Kidney (tissue), 14 donors: ENCODE results near the gene NR5A1. TPM values are rescaled to one million over a fixed set of nuclear protein-coding genes. Genes with fewer than 3 reads are reported as not detected.
A peak's percentile ranks its signal among the peaks of the same experiment; 100 is the strongest.

Source experiments
- DNase-seq, 5 donors: peaks; one replicate each; pipeline ENCODE4 v3.0.0-alpha.2; 2013 to 2020
- FAIRE-seq: peaks from 2 replicates; lab custom pipeline; 2012; peaks lifted over from hg19 to GRCh38; lab: Jason Lieb, UNC
- H3K27ac ChIP-seq, 2 donors: one replicate each; pipeline ENCODE4 v1.7.0; 2013; ENCODE audit warnings: low read depth in 2 of 2, low read length in 2 of 2, inconsistent platforms in 1 of 2
- H3K27me3 ChIP-seq: one replicate; pipeline ENCODE4 v1.7.1; 2013; ENCODE audit warnings: low read length, inconsistent platforms; ENCODE audit not compliant: control insufficient read depth, insufficient read depth
- H3K36me3 ChIP-seq, 3 donors: one replicate each; pipeline versions ENCODE4 v1.7.0 to v1.7.1; 2013; ENCODE audit warnings: low read length in 3 of 3, control low read depth in 1 of 3, inconsistent platforms in 1 of 3; ENCODE audit not compliant: insufficient read depth in 3 of 3, control insufficient read depth in 2 of 3
- H3K4me1 ChIP-seq, 3 donors: one replicate each; pipeline versions ENCODE4 v1.7.0 to v1.7.1; 2013; ENCODE audit warnings: low read length in 3 of 3, inconsistent platforms in 1 of 3, low read depth in 1 of 3; ENCODE audit not compliant: control insufficient read depth in 2 of 3, insufficient read depth in 2 of 3
- H3K4me3 ChIP-seq, 3 donors: one replicate each; pipeline versions ENCODE4 v1.7.0 to v1.8.1; 2013; ENCODE audit warnings: low read length in 3 of 3, control low read depth in 1 of 3, inconsistent platforms in 1 of 3
- H3K9ac ChIP-seq, 3 donors: one replicate each; pipeline versions ENCODE4 v1.7.0 to v1.7.1; 2013; ENCODE audit warnings: low read length in 3 of 3, control low read depth in 1 of 3, inconsistent platforms in 1 of 3
- H3K9me3 ChIP-seq, 3 donors: one replicate each; pipeline versions ENCODE4 v1.7.0 to v1.7.1; 2013; ENCODE audit warnings: low read length in 3 of 3, control low read depth in 1 of 3, inconsistent platforms in 1 of 3; ENCODE audit not compliant: control insufficient read depth in 2 of 3, insufficient read depth in 1 of 3
- intact Hi-C: fragments of 100-400 bp; cut with DNase I; formaldehyde crosslinking; loops from one replicate; pipeline ENCODE4 v1.11.1; 2022
- polyA plus RNA-seq: library from polyadenylated mRNA; stranded (reverse); fragments of 350-450 nt; fragmentation: Illumina TruSeq; extraction: RNeasy Lipid Tissue Mini Kit (QIAGEN cat#74804); gene quantifications from one replicate; pipeline ENCODE4 v1.2.3, GENCODE V29; 2014; ENCODE audit warnings: low read depth, low replicate concordance; ENCODE audit not compliant: insufficient read depth
- total RNA-seq: library from RNA; stranded (reverse); fragmentation: NEBNext Ultra II Directional; extraction: Animal tissue kit (Norgen Biotek cat#: 25700); gene quantifications from one replicate; pipeline ENCODE4 v1.2.1, GENCODE V29; 2021
- TF ChIP-seq, protein P1 (sequence below): IDR thresholded peaks from 3 replicates; pipeline ENCODE4 v1.5.1; 2012; ENCODE audit warnings: mild to moderate bottlenecking, moderate library complexity, borderline replicate concordance; ENCODE audit not compliant: insufficient read depth; ENCODE audit errors: extremely low read depth
- donor health status: control.
- donor health status: control.
- donor health status: control.
- donor health status: control.
- donor health status: control.
- donor health status: DM: yes; HTN: yes; CAD: no.
- donor health status: Normal renal cell carcinoma (clear cell type).

The NR5A1 gene
- total and polyA plus RNA-seq, 2 donors from 2014 or later: not detected

DNA sequence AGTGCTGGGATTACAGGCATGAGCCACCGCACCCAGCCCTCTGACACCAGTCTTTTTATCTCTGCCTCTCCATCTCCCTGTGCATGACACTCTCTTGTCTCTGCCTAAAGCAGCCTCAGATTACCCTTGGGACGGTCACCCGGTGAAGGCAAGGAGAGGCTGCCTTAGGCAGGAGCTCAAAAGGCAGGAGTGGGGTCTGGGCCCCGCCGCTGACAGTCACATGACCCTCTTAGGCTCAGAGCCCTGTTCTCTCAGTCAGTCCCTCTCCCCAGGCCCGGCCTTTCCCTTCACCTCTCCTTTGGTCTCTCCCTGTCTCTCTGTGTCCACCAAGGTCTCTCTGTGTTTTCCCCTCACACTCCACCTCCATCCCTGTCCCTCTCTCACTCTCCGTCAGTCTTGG is 34.4 kb downstream of the NR5A1 start:
- H3K4me1 ChIP-seq: no peaks in the 10 kb centered on the region
- TF ChIP-seq, protein P1, sequence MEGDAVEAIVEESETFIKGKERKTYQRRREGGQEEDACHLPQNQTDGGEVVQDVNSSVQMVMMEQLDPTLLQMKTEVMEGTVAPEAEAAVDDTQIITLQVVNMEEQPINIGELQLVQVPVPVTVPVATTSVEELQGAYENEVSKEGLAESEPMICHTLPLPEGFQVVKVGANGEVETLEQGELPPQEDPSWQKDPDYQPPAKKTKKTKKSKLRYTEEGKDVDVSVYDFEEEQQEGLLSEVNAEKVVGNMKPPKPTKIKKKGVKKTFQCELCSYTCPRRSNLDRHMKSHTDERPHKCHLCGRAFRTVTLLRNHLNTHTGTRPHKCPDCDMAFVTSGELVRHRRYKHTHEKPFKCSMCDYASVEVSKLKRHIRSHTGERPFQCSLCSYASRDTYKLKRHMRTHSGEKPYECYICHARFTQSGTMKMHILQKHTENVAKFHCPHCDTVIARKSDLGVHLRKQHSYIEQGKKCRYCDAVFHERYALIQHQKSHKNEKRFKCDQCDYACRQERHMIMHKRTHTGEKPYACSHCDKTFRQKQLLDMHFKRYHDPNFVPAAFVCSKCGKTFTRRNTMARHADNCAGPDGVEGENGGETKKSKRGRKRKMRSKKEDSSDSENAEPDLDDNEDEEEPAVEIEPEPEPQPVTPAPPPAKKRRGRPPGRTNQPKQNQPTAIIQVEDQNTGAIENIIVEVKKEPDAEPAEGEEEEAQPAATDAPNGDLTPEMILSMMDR: no peak
- DNase-seq (no peak), FAIRE-seq (no peak)
- no peaks in the 10 kb centered on the region for H3K9me3 ChIP-seq
- no peaks in the 10 kb centered on the region for H3K27me3 ChIP-seq
- H3K9ac ChIP-seq: no peak overlapping the region
- no peak overlapping the region for H3K4me3 ChIP-seq
- intact Hi-C loops: no loop called here
- H3K36me3 ChIP-seq: no peaks in the 10 kb centered on the region
- H3K27ac ChIP-seq: no peak overlapping the region

DNA sequence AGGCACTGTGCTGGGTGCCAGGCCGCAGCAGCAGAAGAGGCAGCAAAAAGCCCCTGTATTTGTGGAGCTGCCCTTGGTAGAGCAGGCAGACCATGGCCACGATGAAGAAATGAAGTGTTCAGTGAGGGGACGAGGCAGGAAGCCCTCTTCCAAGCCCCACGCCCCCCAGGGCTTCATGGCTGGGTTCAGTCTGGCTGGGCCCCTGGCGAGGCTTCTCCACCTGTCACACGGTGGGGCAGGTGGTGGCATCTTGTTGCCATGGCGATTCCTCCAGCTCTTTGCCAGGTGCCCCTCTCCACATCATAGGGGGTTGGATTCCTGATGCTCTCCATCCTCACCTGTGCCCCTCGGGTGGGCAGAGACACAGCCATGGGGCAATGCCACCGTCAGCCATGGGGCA is 35.4 kb downstream of the NR5A1 start:
- DNase-seq (no peak), FAIRE-seq (no peak)
- no peaks in the 10 kb centered on the region for H3K27me3 ChIP-seq
- TF ChIP-seq, protein P1: no peak
- no peaks in the 10 kb centered on the region for H3K36me3 ChIP-seq
- no peak overlapping the region for H3K27ac ChIP-seq
- no peak overlapping the region for H3K9ac ChIP-seq
- intact Hi-C loops: no loop called here
- no peaks in the 10 kb centered on the region for H3K4me1 ChIP-seq
- no peaks in the 10 kb centered on the region for H3K9me3 ChIP-seq
- no peak overlapping the region for H3K4me3 ChIP-seq

- H3K9me3 ChIP-seq: no peaks in the 10 kb centered on the region
- no peaks in the 10 kb centered on the region for H3K27me3 ChIP-seq
- intact Hi-C loops: no loop called here
- no peak overlapping the region for H3K9ac ChIP-seq
- TF ChIP-seq, protein P1: no peak
- no peak overlapping the region for H3K4me3 ChIP-seq
- DNase-seq (peak in 1 of 5 donors; percentile 43), FAIRE-seq (no peak)
- H3K4me1 ChIP-seq: no peaks in the 10 kb centered on the region
- H3K36me3 ChIP-seq: no peaks in the 10 kb centered on the region
- no peak overlapping the region for H3K27ac ChIP-seq
These were observed 36.5 kb downstream of the NR5A1 start for GRCh38 chr9:124470726-124471125.

GRCh38 chr9:124470306-124470705 is 36.9 kb downstream of the NR5A1 start:
- Histone ChIP-seq H3K4me1 (no peaks in the 10 kb centered on the region), H3K27ac (no peak overlapping the region), H3K27me3 (no peaks in the 10 kb centered on the region), H3K9me3 (no peaks in the 10 kb centered on the region), H3K36me3 (no peaks in the 10 kb centered on the region), H3K9ac (no peak overlapping the region), H3K4me3 (no peak overlapping the region)
- TF ChIP-seq, protein P1: no peak
- FAIRE-seq (no peak), DNase-seq (peak in 1 of 5 donors; percentile 65)
- intact Hi-C loops: no loop called here
